CD4-positive, alpha-beta T cell treated with Interleukin-1 beta for 1 hour (primary cell): Measurements from ENCODE around the gene FAM13A.
A peak's percentile ranks its signal among the peaks of the same experiment; 100 is the strongest.

ENCODE experiments used
- DNase-seq, 2 donors: peaks; one replicate each; pipeline ENCODE4 v3.0.0-alpha.2; 2020 to 2022

Gene FAM13A

GRCh38 chr4:88702782-88703181 is 354.2 kb downstream of the FAM13A start:
- no peak for DNase-seq

GRCh38 chr4:88698519-88698918 is 358.5 kb downstream of the FAM13A start:
- DNase-seq = no peak

- peak; percentile 78 to 84 for DNase-seq
Measured at GRCh38 chr4:88697588-88698329, 359.2 kb downstream of the FAM13A start, which contains the start of gene NAP1L5. NAP1L5 (minus strand) TSS chr4:88697829; CDS start chr4:88697754, 75 bp downstream.

GRCh38 chr4:88697141-88697540 is 359.8 kb downstream of the FAM13A start:
- peak; percentile 33 to 35 for DNase-seq

- no peak for DNase-seq
Measured at GRCh38 chr4:88696630-88697029, 360.4 kb downstream of the FAM13A start.

GRCh38 chr4:88693792-88694191 is 363.2 kb downstream of the FAM13A start:
- no peak for DNase-seq

GRCh38 chr4:88690355-88690754 is 366.6 kb downstream of the FAM13A start:
- no peak for DNase-seq

- DNase-seq = no peak
Measured at GRCh38 chr4:88681209-88681608, 375.8 kb downstream of the FAM13A start.
